Left forelimb (tissue), 1 donor: ENCODE measurements around the gene HBP1.
A peak's percentile ranks its signal among the peaks of the same experiment; 100 is the strongest.
"Not testable (repeated sequence)": the region's sequence is repeated elsewhere in the genome, so short reads cannot be mapped to it uniquely, and the experiment has no call there.

Experiments
- DNase-seq: peaks from one replicate; pipeline ENCODE4 v3.0.0-alpha.2; 2018; ENCODE audit warnings: low spot score

HBP1 gene

GRCh38 chr7:107155726-107156125 is 13.1 kb upstream of the HBP1 start:
- not testable (repeated sequence) for DNase-seq

- no peak for DNase-seq
Observed at GRCh38 chr7:107157091-107157490, 11.7 kb upstream of the HBP1 start.

GRCh38 chr7:107158028-107158427 is 10.8 kb upstream of the HBP1 start:
- no peak for DNase-seq

- DNase-seq, result no peak
Observed at GRCh38 chr7:107160389-107160788, 8.4 kb upstream of the HBP1 start.

- DNase-seq, result no peak
Observed at GRCh38 chr7:107161415-107161814, 7.4 kb upstream of the HBP1 start.

- no peak for DNase-seq
Observed at GRCh38 chr7:107162475-107162874, 6.3 kb upstream of the HBP1 start.

GRCh38 chr7:107164092-107164491 is 4.7 kb upstream of the HBP1 start:
- no peak for DNase-seq

- no peak for DNase-seq
Observed at GRCh38 chr7:107165341-107165740, 3.5 kb upstream of the HBP1 start.

- DNase-seq, result no peak
Observed at GRCh38 chr7:107166736-107167426, 1.9 kb upstream of the HBP1 start.

GRCh38 chr7:107167483-107168232 is 1.1 kb upstream of the HBP1 start:
- DNase-seq, result no peak

- peak; percentile 95 for DNase-seq
Observed at GRCh38 chr7:107169120-107170050, 582 bp downstream of the HBP1 start.

- no peak for DNase-seq
Observed at GRCh38 chr7:107170051-107170915, 1.5 kb downstream of the HBP1 start.

- DNase-seq, result peak; percentile 49
Observed at GRCh38 chr7:107171496-107171895, 2.7 kb downstream of the HBP1 start.

- no peak for DNase-seq
Observed at GRCh38 chr7:107172276-107173032, 3.7 kb downstream of the HBP1 start.

- DNase-seq, result no peak
Observed at GRCh38 chr7:107173191-107173590, 4.4 kb downstream of the HBP1 start.

- DNase-seq, result no peak
Observed at GRCh38 chr7:107173691-107174406, 5.0 kb downstream of the HBP1 start.

GRCh38 chr7:107179326-107180164 is 10.7 kb downstream of the HBP1 start:
- DNase-seq, result no peak

- DNase-seq, result no peak
Observed at GRCh38 chr7:107180378-107180777, 11.6 kb downstream of the HBP1 start.

GRCh38 chr7:107181172-107181571 is 12.4 kb downstream of the HBP1 start:
- DNase-seq, result no peak
